Stimulated activated CD4-positive, alpha-beta T cell treated with anti-CD3 and anti-CD28 coated beads, Interleukin-1b, Interleukin-23, amount 100 ng/mL, for 48 hours (primary cell): ENCODE data around the gene BSND.

Experiments used
- DNase-seq: peaks from one replicate; pipeline ENCODE4 v3.0.0-alpha.2; 2020

The BSND gene

GRCh38 chr1:54994355-54994990 is 4.3 kb upstream of the BSND start:
- DNase-seq: no peak

GRCh38 chr1:54995013-54995760 is 3.5 kb upstream of the BSND start:
- DNase-seq: no peak

- DNase-seq: peak; percentile 26
Measured at GRCh38 chr1:54995835-54996234, 2.9 kb upstream of the BSND start.

GRCh38 chr1:54996359-54996868 is 2.3 kb upstream of the BSND start:
- peak; percentile 85 for DNase-seq

GRCh38 chr1:54996869-54997710 is 1.6 kb upstream of the BSND start:
- DNase-seq: no peak

- no peak for DNase-seq
Measured at GRCh38 chr1:54997711-54997986, 1.1 kb upstream of the BSND start.

- no peak for DNase-seq
Measured at GRCh38 chr1:54998100-54998499, 633 bp upstream of the BSND start.

- no peak for DNase-seq
Measured at GRCh38 chr1:55000110-55001085, 1.7 kb downstream of the BSND start.

- no peak for DNase-seq
Measured at GRCh38 chr1:55001311-55001710, 2.6 kb downstream of the BSND start.

- DNase-seq: no peak
Measured at GRCh38 chr1:55002686-55003085, 4.0 kb downstream of the BSND start.

GRCh38 chr1:55005351-55006140 is 6.8 kb downstream of the BSND start:
- no peak for DNase-seq

GRCh38 chr1:55006931-55007330 is 8.2 kb downstream of the BSND start:
- DNase-seq: no peak

GRCh38 chr1:55007625-55008024 is 8.9 kb downstream of the BSND start:
- no peak for DNase-seq

GRCh38 chr1:55010194-55010886 is 11.6 kb downstream of the BSND start:
- DNase-seq: no peak

- DNase-seq: no peak
Measured at GRCh38 chr1:55010887-55011217, 12.1 kb downstream of the BSND start.

- DNase-seq: no peak
Measured at GRCh38 chr1:55012661-55013060, 13.9 kb downstream of the BSND start.

GRCh38 chr1:55015123-55015522 is 16.4 kb downstream of the BSND start:
- DNase-seq: no peak

- DNase-seq: no peak
Measured at GRCh38 chr1:55015731-55016620, 17.2 kb downstream of the BSND start.

- DNase-seq: no peak
Measured at GRCh38 chr1:55018395-55018794, 19.7 kb downstream of the BSND start.

- peak; percentile 72 for DNase-seq
Measured at GRCh38 chr1:55021942-55022546, 23.3 kb downstream of the BSND start.
